ENCODE measurements around the gene WFDC10B.
"Not testable (repeated sequence)": the region's sequence is repeated elsewhere in the genome, so short reads cannot be mapped to it uniquely, and the experiment has no call there.

The WFDC10B gene

GRCh38 chr20:45657038-45657437 lies 47.8 kb downstream of the WFDC10B start:
- H4K91ac ChIP-seq (ENCODE audit: low read length); H4K8ac ChIP-seq (ENCODE audit: low read length); DNase-seq; H3K9me3 ChIP-seq (ENCODE audit: control insufficient read depth, low read length); H3K9ac ChIP-seq (ENCODE audit: low read length); H2BK120ac ChIP-seq (ENCODE audit: low read depth, low read length); H2BK12ac ChIP-seq (ENCODE audit: low read length in 2 of 2); H3K4me3 ChIP-seq (ENCODE audit: insufficient read depth in 1 of 2, low read depth in 1 of 2, low read length in 2 of 2); H2BK15ac ChIP-seq (ENCODE audit: low read depth, poor library complexity, severe bottlenecking); H3K27ac ChIP-seq (ENCODE audit: low read length, poor library complexity, severe bottlenecking); H2BK5ac ChIP-seq (ENCODE audit: low read depth, low read length, poor library complexity, severe bottlenecking); H3K23ac ChIP-seq (ENCODE audit: low read length in 2 of 2); H3K18ac ChIP-seq (ENCODE audit: low read depth in 1 of 2, low read length in 2 of 2); H3K27me3 ChIP-seq (ENCODE audit: control insufficient read depth in 1 of 2, insufficient read depth in 1 of 2, low read length in 2 of 2); H3K14ac ChIP-seq (ENCODE audit: low read length in 2 of 2); H3K79me1 ChIP-seq (replicated peaks; ENCODE audit: low read length, poor library complexity, severe bottlenecking); H2AFZ ChIP-seq (ENCODE audit: low read depth, low read length); H3K36me3 ChIP-seq (ENCODE audit: control insufficient read depth in 1 of 2, insufficient read depth in 2 of 2, low read depth in 1 of 2, low read length in 2 of 2); H3K4me2 ChIP-seq (ENCODE audit: low read length, poor library complexity, severe bottlenecking); H2AK5ac ChIP-seq (ENCODE audit: low read length, severe bottlenecking); H3K4me1 ChIP-seq (ENCODE audit: control insufficient read depth, insufficient read depth, low read depth, low read length); H3K4ac ChIP-seq (ENCODE audit: low read depth in 1 of 2, low read length in 2 of 2): not testable (repeated sequence)
- WGBS = 83% methylated on average over 1 of the region's 3 CpGs

GRCh38 chr20:45651726-45652125 lies 53.1 kb downstream of the WFDC10B start:
- H3K23ac ChIP-seq (ENCODE audit: low read length in 2 of 2); H3K4me1 ChIP-seq (ENCODE audit: control insufficient read depth, insufficient read depth, low read depth, low read length); H3K14ac ChIP-seq (ENCODE audit: low read length in 2 of 2); H2BK120ac ChIP-seq (ENCODE audit: low read depth, low read length); H3K4ac ChIP-seq (ENCODE audit: low read depth in 1 of 2, low read length in 2 of 2); H3K4me2 ChIP-seq (ENCODE audit: low read length, poor library complexity, severe bottlenecking); H3K18ac ChIP-seq (ENCODE audit: low read depth in 1 of 2, low read length in 2 of 2); DNase-seq; H3K27ac ChIP-seq (ENCODE audit: low read length, poor library complexity, severe bottlenecking); H2BK15ac ChIP-seq (ENCODE audit: low read depth, poor library complexity, severe bottlenecking); H3K27me3 ChIP-seq (ENCODE audit: control insufficient read depth in 1 of 2, insufficient read depth in 1 of 2, low read length in 2 of 2); H2AFZ ChIP-seq (ENCODE audit: low read depth, low read length); H4K91ac ChIP-seq (ENCODE audit: low read length); H2BK5ac ChIP-seq (ENCODE audit: low read depth, low read length, poor library complexity, severe bottlenecking); H3K9me3 ChIP-seq (ENCODE audit: control insufficient read depth, low read length); H3K79me1 ChIP-seq (replicated peaks; ENCODE audit: low read length, poor library complexity, severe bottlenecking); H2BK12ac ChIP-seq (ENCODE audit: low read length in 2 of 2); H3K4me3 ChIP-seq (ENCODE audit: insufficient read depth in 1 of 2, low read depth in 1 of 2, low read length in 2 of 2); H3K36me3 ChIP-seq (ENCODE audit: control insufficient read depth in 1 of 2, insufficient read depth in 2 of 2, low read depth in 1 of 2, low read length in 2 of 2); H4K8ac ChIP-seq (ENCODE audit: low read length); H2AK5ac ChIP-seq (ENCODE audit: low read length, severe bottlenecking); H3K9ac ChIP-seq (ENCODE audit: low read length): not testable (repeated sequence)
- WGBS = 82% methylated on average over 7 of the region's 7 CpGs

- no peak overlapping the region for H2AFZ ChIP-seq (ENCODE audit: low read depth, low read length)
- no peak overlapping the region for H2BK5ac ChIP-seq (ENCODE audit: low read depth, low read length, poor library complexity, severe bottlenecking)
- H3K27me3 ChIP-seq (ENCODE audit: control insufficient read depth in 1 of 2, insufficient read depth in 1 of 2, low read length in 2 of 2) = peaks cover 0 to 4% of the 10 kb centered on the region in 2 experiments
- no peak overlapping the region for H3K9ac ChIP-seq (ENCODE audit: low read length)
- H3K18ac ChIP-seq (ENCODE audit: low read depth in 1 of 2, low read length in 2 of 2) = no peak overlapping the region
- no peak overlapping the region for H2BK15ac ChIP-seq (ENCODE audit: low read depth, poor library complexity, severe bottlenecking)
- H3K4me2 ChIP-seq (ENCODE audit: low read length, poor library complexity, severe bottlenecking) = no peak overlapping the region
- no peak for DNase-seq
- H3K4ac ChIP-seq (ENCODE audit: low read depth in 1 of 2, low read length in 2 of 2) = no peak overlapping the region
- H3K4me3 ChIP-seq (ENCODE audit: insufficient read depth in 1 of 2, low read depth in 1 of 2, low read length in 2 of 2) = no peak overlapping the region
- 68% methylated on average over 6 of the region's 6 CpGs for WGBS
- H3K14ac ChIP-seq (ENCODE audit: low read length in 2 of 2) = no peak overlapping the region
- H3K79me1 ChIP-seq (replicated peaks; ENCODE audit: low read length, poor library complexity, severe bottlenecking) = no peaks in the 10 kb centered on the region
- no peak overlapping the region for H3K27ac ChIP-seq (ENCODE audit: low read length, poor library complexity, severe bottlenecking)
- no peaks in the 10 kb centered on the region for H3K36me3 ChIP-seq (ENCODE audit: control insufficient read depth in 1 of 2, insufficient read depth in 2 of 2, low read depth in 1 of 2, low read length in 2 of 2)
- no peak overlapping the region for H3K23ac ChIP-seq (ENCODE audit: low read length in 2 of 2)
- H3K4me1 ChIP-seq (ENCODE audit: control insufficient read depth, insufficient read depth, low read depth, low read length) = peaks cover 2% of the 10 kb centered on the region
- H2BK120ac ChIP-seq (ENCODE audit: low read depth, low read length) = no peak overlapping the region
- no peak overlapping the region for H4K8ac ChIP-seq (ENCODE audit: low read length)
- H4K91ac ChIP-seq (ENCODE audit: low read length) = no peak overlapping the region
- no peaks in the 10 kb centered on the region for H3K9me3 ChIP-seq (ENCODE audit: control insufficient read depth, low read length)
- no peak overlapping the region for H2BK12ac ChIP-seq (ENCODE audit: low read length in 2 of 2)
- no peak overlapping the region for H2AK5ac ChIP-seq (ENCODE audit: low read length, severe bottlenecking)
Observed at GRCh38 chr20:45649312-45649863, 55.4 kb downstream of the WFDC10B start.

GRCh38 chr20:45647441-45648050 lies 57.3 kb downstream of the WFDC10B start:
- H2BK12ac ChIP-seq (ENCODE audit: low read length in 2 of 2) = no peak overlapping the region
- H3K18ac ChIP-seq (ENCODE audit: low read depth in 1 of 2, low read length in 2 of 2) = no peak overlapping the region
- no peak overlapping the region for H3K27ac ChIP-seq (ENCODE audit: low read length, poor library complexity, severe bottlenecking)
- H2AFZ ChIP-seq (ENCODE audit: low read depth, low read length) = no peak overlapping the region
- no peak overlapping the region for H3K4ac ChIP-seq (ENCODE audit: low read depth in 1 of 2, low read length in 2 of 2)
- no peak overlapping the region for H2BK5ac ChIP-seq (ENCODE audit: low read depth, low read length, poor library complexity, severe bottlenecking)
- no peak overlapping the region for H3K23ac ChIP-seq (ENCODE audit: low read length in 2 of 2)
- H2BK15ac ChIP-seq (ENCODE audit: low read depth, poor library complexity, severe bottlenecking) = no peak overlapping the region
- H4K91ac ChIP-seq (ENCODE audit: low read length) = no peak overlapping the region
- no peak overlapping the region for H3K4me3 ChIP-seq (ENCODE audit: insufficient read depth in 1 of 2, low read depth in 1 of 2, low read length in 2 of 2)
- no peak overlapping the region for H4K8ac ChIP-seq (ENCODE audit: low read length)
- H3K9me3 ChIP-seq (ENCODE audit: control insufficient read depth, low read length) = no peaks in the 10 kb centered on the region
- no peak overlapping the region for H2AK5ac ChIP-seq (ENCODE audit: low read length, severe bottlenecking)
- peaks cover 2% of the 10 kb centered on the region for H3K4me1 ChIP-seq (ENCODE audit: control insufficient read depth, insufficient read depth, low read depth, low read length)
- no peak overlapping the region for H3K9ac ChIP-seq (ENCODE audit: low read length)
- no peak overlapping the region for H2BK120ac ChIP-seq (ENCODE audit: low read depth, low read length)
- no peaks in the 10 kb centered on the region for H3K79me1 ChIP-seq (replicated peaks; ENCODE audit: low read length, poor library complexity, severe bottlenecking)
- peaks cover 0 to 4% of the 10 kb centered on the region in 2 experiments for H3K27me3 ChIP-seq (ENCODE audit: control insufficient read depth in 1 of 2, insufficient read depth in 1 of 2, low read length in 2 of 2)
- peak overlapping the region in 1 of 2 experiments; percentile 15 for H3K14ac ChIP-seq (ENCODE audit: low read length in 2 of 2)
- no peak overlapping the region for H3K4me2 ChIP-seq (ENCODE audit: low read length, poor library complexity, severe bottlenecking)
- no peaks in the 10 kb centered on the region for H3K36me3 ChIP-seq (ENCODE audit: control insufficient read depth in 1 of 2, insufficient read depth in 2 of 2, low read depth in 1 of 2, low read length in 2 of 2)
- DNase-seq = no peak
- whole genome bisulfite sequencing = 14% methylated on average over 1 of the region's 1 CpG

Data from mesenchymal stem cell (in vitro differentiated cells and primary cell).